ENCODE measurements around the gene FOXD4L3.
"Not testable (repeated sequence)": the region's sequence is repeated elsewhere in the genome, so short reads cannot be mapped to it uniquely, and the experiment has no call there.

Gene FOXD4L3

DNA sequence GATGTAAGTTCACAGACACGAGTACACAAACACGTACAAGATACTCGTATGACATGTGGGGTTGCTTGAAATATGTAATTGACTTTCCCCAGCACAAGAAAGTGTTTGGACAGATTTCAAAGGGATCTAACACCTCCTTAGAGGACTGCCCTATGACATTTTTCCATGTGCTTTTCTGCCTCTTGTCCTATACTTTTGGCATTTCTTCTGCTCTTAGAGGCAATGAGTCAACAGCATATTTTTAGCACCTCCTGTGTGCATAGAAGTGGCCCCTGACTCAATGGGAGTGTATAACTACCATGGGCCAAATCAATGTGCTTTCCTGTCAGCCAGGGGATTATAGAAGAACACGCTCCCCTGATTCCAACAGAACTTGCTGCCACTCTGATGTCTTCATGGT, 49.0 kb downstream of the FOXD4L3 start:
- DNase-seq: not testable (repeated sequence)
